AG04449 (cell line): ENCODE measurements around the gene PSMB4.
A peak's percentile ranks its signal among the peaks of the same experiment; 100 is the strongest.
"Not testable (repeated sequence)": the region's sequence is repeated elsewhere in the genome, so short reads cannot be mapped to it uniquely, and the experiment has no call there.

Experiments used
- CTCF ChIA-PET: fragments of 350-600 bp; formaldehyde crosslinking; extraction: SDS; loops from one replicate; lab custom pipeline; 2021; ENCODE audit warnings: antibody characterized with exemption; lab: Yijun Ruan, JAX
- POLR2A ChIA-PET: fragments of 400-600, 350-600 bp; formaldehyde crosslinking; extraction: SDS; loops from one replicate; lab custom pipeline; 2020; ENCODE audit warnings: antibody characterized with exemption, inconsistent platforms; lab: Yijun Ruan, JAX
- DNase-seq: peaks from one replicate; pipeline ENCODE4 v3.0.0-alpha.2; 2010; ENCODE audit warnings: low read depth, low spot score
- H3K4me3 ChIP-seq: 2 replicates; pipeline ENCODE4 v1.5.1; 2011; ENCODE audit warnings: low read depth, mild to moderate bottlenecking, control low read depth, low read length
- TF ChIP-seq, protein P1 (sequence below): IDR thresholded peaks from one replicate; pipeline ENCODE4 v1.5.1; 2011; ENCODE audit warnings: mild to moderate bottlenecking, moderate library complexity, low read length, control low read depth, inconsistent platforms; ENCODE audit not compliant: insufficient read depth; ENCODE audit errors: missing control alignments

Gene PSMB4

DNA sequence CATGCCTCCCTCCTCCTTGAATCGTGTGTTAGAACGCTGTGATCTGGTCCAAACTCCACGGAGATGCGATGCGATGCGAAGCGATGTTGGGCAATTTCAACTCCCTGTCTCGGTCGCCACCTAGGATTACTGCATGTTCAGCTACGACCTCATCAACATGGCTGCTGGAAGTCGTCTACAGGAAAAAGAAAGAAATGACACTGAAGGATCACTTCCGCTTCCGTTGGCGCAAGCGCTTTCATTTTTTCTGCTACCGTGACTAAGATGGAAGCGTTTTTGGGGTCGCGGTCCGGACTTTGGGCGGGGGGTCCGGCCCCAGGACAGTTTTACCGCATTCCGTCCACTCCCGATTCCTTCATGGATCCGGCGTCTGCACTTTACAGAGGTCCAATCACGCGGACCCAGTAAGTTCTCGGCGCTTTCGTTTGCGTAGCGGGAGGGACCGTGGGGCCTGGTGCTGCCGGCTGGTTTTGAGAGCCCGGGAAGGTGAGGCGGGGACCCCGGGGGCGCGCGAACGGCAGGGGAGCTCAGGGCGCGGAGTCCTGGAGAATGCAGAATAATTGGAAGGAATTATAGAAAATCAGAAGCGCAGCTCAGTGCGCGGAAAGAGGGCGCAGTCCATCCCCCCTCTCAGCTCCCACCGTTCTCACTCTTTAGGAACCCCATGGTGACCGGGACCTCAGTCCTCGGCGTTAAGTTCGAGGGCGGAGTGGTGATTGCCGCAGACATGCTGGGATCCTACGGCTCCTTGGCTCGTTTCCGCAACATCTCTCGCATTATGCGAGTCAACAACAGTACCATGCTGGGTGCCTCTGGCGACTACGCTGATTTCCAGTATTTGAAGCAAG lies at the start of gene PSMB4:
Gene PSMB4 (plus strand): TSS at position 250 of the 848 bp plus-strand sequence. CDS start 15 bp downstream, at position 265.
- TF ChIP-seq, protein P1, sequence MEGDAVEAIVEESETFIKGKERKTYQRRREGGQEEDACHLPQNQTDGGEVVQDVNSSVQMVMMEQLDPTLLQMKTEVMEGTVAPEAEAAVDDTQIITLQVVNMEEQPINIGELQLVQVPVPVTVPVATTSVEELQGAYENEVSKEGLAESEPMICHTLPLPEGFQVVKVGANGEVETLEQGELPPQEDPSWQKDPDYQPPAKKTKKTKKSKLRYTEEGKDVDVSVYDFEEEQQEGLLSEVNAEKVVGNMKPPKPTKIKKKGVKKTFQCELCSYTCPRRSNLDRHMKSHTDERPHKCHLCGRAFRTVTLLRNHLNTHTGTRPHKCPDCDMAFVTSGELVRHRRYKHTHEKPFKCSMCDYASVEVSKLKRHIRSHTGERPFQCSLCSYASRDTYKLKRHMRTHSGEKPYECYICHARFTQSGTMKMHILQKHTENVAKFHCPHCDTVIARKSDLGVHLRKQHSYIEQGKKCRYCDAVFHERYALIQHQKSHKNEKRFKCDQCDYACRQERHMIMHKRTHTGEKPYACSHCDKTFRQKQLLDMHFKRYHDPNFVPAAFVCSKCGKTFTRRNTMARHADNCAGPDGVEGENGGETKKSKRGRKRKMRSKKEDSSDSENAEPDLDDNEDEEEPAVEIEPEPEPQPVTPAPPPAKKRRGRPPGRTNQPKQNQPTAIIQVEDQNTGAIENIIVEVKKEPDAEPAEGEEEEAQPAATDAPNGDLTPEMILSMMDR: peak; percentile 45
- peak within 1 kb of the TSS; percentile 96 for H3K4me3 ChIP-seq
- ChIA-PET CTCF (interaction anchor here (1.1 to 3.7 kb wide), 7 partner anchors 15 to 99 kb away, joined by 3 to 13 read pairs (median 5); no protein-coding TSS in a partner anchor), POLR2A (interaction anchor here (0.6 to 1.2 kb wide), 3 partner anchors 14 to 303 kb away, joined by 3 read pairs; partner anchors contain the start of gene ZNF687)
- peak; percentile 50 for DNase-seq

DNA sequence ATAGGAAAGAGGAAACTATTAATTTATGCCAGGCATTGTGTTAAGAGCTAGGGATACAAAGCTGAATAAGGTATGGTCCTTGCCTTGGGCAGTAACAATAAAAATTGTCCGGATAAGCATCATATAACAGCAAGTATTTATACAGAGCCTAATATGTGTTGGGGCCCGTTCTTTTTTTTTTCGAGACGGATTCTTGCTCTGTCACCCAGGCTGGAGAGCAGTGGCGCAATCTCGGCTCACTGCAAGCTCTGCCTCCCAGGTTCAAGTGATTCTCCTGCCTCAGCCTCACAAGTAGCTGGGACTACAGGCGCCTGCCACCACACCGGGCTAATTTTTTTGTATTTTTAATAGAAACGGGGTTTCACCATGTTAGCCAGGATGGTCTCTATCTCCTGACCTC lies 49.0 kb upstream of the PSMB4 start:
- POLR2A ChIA-PET, DNase-seq, H3K4me3 ChIP-seq: not testable (repeated sequence)
- CTCF ChIA-PET: interaction anchor here (1.2 to 5.4 kb wide), 2 partner anchors 9 to 12 kb away, joined by 3 to 52 read pairs; no protein-coding TSS in a partner anchor

DNA sequence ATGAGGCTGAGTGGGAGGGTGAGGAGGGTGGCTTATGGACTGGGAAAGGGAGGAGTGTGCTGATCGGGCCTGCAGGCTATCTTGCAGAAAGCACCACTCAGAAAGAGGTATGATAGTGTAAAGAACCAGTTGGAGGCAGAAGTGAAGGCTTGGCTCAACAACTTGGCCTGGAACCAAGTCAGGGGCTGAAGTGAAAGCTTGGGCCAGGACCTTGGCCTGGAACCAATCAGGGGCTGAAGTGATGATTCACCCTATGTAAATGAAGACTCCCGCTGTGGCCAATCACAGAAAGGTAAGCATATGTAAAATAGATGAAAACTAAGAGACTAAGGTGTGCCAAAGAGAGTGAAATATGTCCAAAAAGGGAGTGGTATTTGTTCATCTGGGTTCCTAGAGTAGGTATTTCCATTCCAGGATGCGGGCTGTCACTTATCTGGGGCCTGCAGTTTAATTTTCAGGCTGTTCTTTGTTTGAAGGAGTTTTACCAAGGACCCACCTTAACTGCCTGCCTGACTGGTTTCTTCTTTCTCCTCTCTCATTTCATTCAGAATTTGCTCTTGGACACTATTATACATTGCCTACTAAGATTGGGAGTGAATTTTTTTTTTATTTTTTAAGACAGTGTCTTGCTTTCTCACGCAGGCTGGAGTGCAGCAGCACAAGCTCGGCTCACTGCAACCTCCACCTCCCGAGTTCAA lies 47.2 kb upstream of the PSMB4 start:
- ChIA-PET CTCF (interaction anchor here (0.7 to 5.4 kb wide), 2 partner anchors 11 to 23 kb away, joined by 3 to 52 read pairs; no protein-coding TSS in a partner anchor), POLR2A (interaction anchor here (0.6 kb wide), 1 partner anchor 1260 kb away, joined by 4 read pairs; no protein-coding TSS in a partner anchor)
- H3K4me3 ChIP-seq: no peak overlapping the region
- no peak for DNase-seq
- TF ChIP-seq, protein P1: no peak

DNA sequence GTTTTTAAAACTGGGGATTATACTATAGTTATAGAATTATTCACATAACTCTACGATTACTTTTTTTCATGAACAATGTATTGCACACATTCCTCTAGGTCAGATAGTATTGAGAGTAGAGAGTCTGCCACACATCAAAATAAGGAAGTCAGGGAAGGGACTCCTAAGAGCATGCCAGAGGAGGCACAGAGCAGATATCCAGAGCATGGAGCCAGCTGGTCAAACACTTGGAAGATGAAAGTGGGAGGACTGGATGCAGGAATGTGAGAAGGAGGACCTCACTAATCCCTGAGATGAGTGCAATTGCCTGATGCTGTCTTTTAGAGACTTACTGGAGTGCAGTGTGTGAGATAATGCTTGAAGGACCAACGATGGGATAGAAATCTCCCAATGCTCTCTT lies 42.7 kb upstream of the PSMB4 start:
- DNase-seq: no peak
- TF ChIP-seq, protein P1: no peak
- ChIA-PET CTCF (interaction anchor here (3.6 kb wide), 1 partner anchor 17 kb away, joined by 31 read pairs; no protein-coding TSS in a partner anchor), POLR2A (no interaction called here)
- H3K4me3 ChIP-seq: no peak overlapping the region

DNA sequence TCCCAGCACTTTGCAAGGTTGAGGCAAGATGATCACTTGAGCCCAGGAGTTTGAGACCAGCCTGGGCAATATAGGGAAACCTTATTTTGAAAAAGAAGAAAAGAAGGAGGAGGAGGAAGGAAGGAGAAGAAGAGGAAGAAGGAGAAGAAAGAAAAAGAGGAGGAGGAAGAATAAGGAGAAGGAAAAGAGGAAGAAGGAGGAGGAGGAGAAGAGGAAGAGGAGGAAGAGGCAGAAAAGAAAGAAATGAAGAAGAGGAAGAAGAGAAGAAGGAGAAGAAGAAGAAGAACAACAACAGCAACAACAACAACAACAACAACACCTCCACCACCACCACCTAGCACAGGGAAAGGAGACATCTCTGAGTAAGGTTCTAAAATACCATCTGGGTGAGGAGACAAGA lies 37.5 kb upstream of the PSMB4 start:
- POLR2A ChIA-PET: no interaction called here

More for the DNA sequence above, 37.5 kb upstream of the PSMB4 start:
- CTCF ChIA-PET: interaction anchor here (1.8 kb wide), 1 partner anchor 22 kb away, joined by 5 read pairs; no protein-coding TSS in a partner anchor
- no peak overlapping the region for H3K4me3 ChIP-seq
- TF ChIP-seq, protein P1: no peak
- no peak for DNase-seq
